NCI-H524 treated with DMSO at 0.1 percent for 48 hours (cell line): ENCODE measurements around the gene DNER.
"Not testable (repeated sequence)": the region's sequence is repeated elsewhere in the genome, so short reads cannot be mapped to it uniquely, and the experiment has no call there.

Experiments
- DNase-seq: peaks from one replicate; lab custom pipeline; 2025; lab: John Stamatoyannopoulos, UW

Gene DNER, protein sequence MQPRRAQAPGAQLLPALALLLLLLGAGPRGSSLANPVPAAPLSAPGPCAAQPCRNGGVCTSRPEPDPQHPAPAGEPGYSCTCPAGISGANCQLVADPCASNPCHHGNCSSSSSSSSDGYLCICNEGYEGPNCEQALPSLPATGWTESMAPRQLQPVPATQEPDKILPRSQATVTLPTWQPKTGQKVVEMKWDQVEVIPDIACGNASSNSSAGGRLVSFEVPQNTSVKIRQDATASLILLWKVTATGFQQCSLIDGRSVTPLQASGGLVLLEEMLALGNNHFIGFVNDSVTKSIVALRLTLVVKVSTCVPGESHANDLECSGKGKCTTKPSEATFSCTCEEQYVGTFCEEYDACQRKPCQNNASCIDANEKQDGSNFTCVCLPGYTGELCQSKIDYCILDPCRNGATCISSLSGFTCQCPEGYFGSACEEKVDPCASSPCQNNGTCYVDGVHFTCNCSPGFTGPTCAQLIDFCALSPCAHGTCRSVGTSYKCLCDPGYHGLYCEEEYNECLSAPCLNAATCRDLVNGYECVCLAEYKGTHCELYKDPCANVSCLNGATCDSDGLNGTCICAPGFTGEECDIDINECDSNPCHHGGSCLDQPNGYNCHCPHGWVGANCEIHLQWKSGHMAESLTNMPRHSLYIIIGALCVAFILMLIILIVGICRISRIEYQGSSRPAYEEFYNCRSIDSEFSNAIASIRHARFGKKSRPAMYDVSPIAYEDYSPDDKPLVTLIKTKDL

DNA sequence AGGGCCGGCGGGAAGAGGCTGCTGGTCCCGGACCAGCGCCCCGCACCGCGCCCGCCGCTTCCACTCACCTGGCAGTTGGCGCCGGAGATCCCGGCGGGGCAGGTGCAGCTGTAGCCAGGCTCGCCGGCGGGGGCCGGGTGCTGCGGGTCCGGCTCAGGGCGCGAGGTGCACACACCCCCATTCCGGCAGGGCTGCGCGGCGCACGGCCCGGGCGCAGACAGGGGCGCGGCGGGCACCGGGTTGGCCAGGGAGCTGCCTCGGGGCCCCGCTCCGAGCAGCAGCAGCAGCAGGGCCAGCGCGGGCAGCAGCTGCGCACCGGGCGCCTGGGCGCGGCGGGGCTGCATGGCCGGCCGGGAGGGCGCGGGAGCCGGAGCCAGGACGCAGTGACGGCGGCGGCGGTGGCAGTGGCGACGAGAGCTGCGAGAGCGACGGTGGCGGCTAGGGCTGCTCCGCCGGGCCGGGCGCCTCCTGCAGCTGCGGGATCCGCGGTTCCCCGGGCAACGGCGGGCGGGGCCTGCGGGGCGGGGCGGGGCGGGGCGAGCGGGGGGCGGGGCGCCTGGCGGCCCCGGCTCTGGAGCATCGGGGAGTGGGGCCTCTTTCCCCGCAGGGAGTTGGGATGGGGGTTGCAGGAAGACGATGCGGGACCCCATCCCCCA is at the start of gene DNER:
Gene DNER, minus strand, starts transcription at position 476 of the 656 bp plus-strand sequence. Its CDS starts 132 bp downstream, at position 344.
- DNase-seq, result no peak

GRCh38 chr2:229761663-229762062 is 47.3 kb upstream of the DNER start:
- DNase-seq, result no peak

GRCh38 chr2:229757462-229757861 is 43.1 kb upstream of the DNER start:
- not testable (repeated sequence) for DNase-seq

DNA sequence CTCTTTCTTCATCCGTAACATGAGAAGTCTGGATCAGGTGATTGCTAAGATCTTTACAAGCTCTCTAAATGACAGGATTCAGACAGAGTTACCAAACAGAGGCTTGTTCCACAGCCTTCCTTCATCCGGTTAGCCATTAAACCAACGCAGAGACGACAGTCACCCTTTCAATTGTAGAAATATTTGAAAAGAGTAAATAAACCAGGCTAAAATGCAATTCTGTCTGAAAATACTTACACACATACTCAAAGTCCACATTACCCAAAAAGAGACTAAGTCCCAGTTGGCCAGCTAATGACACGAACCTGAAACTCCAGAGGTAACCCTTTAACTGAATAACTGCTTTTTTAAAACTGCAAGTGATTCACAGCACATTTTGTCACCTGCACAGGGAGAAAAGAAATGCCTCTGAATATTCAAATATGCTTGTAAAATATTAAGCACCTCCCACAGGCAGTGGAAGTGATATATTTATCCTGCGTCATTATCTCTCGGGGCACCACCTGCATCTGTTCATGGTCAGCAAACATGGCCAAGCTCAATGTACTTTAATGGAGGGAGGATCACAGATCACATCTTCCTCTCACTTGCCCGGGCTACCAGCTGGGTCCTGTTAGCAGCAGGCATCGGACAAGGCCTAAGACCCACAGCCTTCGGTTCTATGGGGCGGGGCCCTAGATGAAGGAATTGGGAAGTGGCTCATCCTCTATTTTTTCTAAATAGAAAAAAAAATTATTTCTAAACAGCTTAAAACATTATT is 38.8 kb upstream of the DNER start:
- DNase-seq, result no peak

DNA sequence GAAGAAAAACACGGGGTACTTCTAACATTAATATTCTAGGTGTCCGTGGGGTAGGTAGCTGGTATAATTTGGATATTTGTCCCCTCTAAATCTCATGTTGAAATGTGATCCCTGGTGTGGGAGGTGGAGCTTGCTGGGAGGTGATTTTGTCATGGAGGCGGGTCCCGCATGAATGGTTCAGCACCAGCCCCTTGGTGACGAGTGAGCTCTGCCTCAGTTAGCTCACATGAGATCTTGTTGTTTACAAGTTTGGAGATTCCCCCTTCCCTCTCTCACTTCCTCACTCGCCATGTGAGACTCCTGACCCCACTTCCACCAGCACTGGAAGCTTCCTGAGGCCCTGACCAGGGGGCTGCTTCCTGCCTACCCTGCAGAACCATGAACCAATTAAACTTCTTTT is 35.4 kb upstream of the DNER start:
- DNase-seq, result no peak

GRCh38 chr2:229748950-229749349 is 34.6 kb upstream of the DNER start:
- no peak for DNase-seq

DNA sequence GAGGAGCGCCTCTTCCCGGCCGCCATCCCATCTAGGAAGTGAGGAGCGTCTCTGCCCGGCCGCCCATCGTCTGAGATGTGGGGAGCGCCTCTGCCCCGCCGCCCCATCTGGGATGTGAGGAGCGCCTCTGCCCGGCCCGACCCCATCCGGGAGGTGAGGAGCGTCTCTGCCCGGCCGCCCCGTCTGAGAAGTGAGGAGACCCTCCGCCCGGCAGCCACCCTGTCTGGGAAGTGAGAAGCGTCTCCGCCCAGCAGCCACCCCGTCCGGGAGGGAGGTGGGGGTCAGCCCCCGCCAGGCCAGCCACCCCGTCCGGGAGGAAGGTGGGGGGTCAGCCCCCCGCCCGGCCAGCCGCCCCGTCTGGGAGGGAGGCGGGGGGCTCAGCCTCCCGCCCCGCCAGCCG is 28.3 kb upstream of the DNER start:
- not testable (repeated sequence) for DNase-seq

- DNase-seq, result no peak
These were observed 25.9 kb upstream of the DNER start for GRCh38 chr2:229740279-229740678.

- no peak for DNase-seq
These were observed 23.8 kb upstream of the DNER start for GRCh38 chr2:229738024-229738625.

- DNase-seq, result no peak
These were observed 20.1 kb upstream of the DNER start for GRCh38 chr2:229734410-229734809.

- DNase-seq, result no peak
These were observed 19.4 kb upstream of the DNER start for GRCh38 chr2:229733611-229734245.

DNA sequence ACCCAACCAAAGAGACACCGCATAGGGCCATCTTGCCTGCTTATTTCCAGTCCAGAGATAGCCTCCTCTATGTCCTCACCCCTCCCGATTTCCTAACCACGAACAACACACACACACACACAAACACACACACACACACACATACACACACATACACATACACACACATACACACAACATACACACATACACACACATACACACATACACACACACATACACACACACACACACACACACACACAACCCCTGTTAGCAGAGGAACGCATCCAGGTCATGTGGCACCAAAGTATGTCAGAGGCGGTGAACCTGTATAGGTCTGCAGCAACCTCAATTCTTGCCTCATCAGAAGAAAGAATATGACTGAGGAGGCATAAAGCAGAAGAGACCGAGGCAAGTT is 18.5 kb upstream of the DNER start:
- DNase-seq, result no peak

- no peak for DNase-seq
These were observed 17.6 kb upstream of the DNER start for GRCh38 chr2:229731916-229732315.

GRCh38 chr2:229731363-229731762 is 17.0 kb upstream of the DNER start:
- DNase-seq, result no peak

DNA sequence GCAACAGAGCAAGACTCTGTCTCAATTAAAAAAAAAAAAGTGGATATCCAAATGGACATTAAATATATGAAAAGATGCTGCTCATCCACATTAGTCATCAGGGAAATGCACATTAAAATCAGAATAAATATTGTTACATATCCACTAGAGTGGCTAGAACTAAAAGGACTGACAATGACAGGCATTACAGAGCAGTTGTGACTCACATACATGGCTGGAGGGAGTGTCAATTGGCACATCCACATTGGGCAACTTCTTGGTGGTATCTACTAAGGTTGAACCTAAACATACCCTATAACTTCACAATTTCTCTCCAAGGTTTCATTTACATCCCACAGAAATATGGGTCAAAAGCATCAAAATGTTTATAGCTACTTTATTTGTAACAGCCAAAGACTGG is 14.0 kb upstream of the DNER start:
- DNase-seq, result no peak

DNA sequence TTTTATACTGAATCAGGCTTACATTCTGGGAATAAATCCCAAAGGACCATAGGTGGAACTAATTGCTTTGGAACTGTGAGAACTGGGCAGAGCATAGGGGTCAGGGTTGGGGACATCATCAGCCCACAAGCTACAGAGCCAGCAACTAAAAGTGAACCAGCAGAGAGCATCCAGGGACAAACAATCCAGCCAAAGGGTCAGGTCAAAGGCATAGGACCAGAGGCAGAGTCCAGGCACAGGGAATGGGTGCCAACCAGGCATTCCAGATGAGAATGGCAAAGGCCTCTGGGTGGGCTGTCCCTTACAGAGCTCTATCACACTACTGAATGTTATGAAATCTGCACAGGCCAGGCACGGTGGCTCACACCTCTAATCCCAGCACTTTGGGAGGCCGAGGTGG is 12.3 kb upstream of the DNER start:
- DNase-seq, result no peak

- no peak for DNase-seq
These were observed 11.6 kb upstream of the DNER start for GRCh38 chr2:229725716-229726574.

DNA sequence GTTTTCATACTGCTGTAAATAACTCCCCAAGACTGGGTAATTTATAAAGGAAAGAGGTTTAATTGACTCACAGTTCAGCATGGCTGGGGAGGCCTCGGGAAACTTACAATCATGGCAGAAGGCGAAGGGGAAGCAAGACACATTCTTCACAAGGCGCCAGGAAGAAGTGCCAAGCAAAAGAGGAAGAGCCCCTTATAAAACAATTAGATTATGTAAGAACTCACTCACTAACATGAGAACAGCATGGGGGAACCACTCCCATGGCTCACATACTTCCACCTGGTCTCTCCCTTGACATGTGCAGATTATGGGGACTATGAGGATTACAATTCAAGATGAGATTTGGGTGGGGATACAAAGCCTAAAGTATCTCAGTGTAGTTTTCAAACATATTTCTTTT is 8.8 kb upstream of the DNER start:
- not testable (repeated sequence) for DNase-seq

DNA sequence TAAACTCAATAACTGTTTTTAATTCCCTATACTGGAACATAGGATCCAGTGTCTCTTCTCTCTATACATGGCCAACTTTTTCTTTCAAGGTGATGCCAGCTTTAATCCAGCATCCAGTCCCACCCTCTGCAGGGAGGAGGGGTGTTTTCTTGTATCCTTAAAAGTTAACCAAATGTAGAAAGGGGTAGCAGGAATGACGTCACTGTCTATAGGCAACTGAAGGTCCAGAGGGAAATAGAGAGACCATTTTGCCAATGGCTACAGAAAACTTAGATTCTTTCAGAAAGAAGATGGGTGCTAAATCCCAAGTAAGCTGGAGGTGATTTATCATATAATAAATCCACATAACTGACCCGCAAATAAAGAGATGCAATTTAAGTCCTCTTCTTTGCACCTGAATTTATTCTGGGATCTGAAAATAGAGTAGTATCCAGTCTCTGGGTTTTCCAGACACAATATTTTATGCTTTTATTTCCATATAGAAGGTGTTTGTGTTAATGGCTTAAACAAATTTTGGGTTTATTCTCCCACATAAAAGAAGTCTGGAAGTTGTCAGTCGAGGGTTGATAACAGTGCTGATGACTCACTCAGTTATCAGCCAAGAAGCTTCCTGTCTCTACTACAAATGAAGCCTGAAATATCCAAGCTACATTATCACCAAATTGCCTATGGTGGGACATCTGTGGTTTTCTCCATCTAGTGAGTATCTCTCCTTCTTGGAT is 5.7 kb upstream of the DNER start:
- no peak for DNase-seq

GRCh38 chr2:229718057-229718456 is 3.7 kb upstream of the DNER start:
- DNase-seq, result no peak
